Left ventricle myocardium inferior (tissue), 1 donor: ENCODE measurements around the gene SH3PXD2A. TPM values are rescaled to one million over a fixed set of nuclear protein-coding genes. Genes with fewer than 3 reads are reported as not detected.
A peak's percentile ranks its signal among the peaks of the same experiment; 100 is the strongest.

Experiments used
- DNase-seq: peaks from one replicate; pipeline ENCODE4 v3.0.0-alpha.2; 2020
- H3K27ac ChIP-seq: fragments of 200-600 bp; replicated peaks from 2 replicates; pipeline ENCODE4 v1.8.0; 2021
- H3K27me3 ChIP-seq: fragments of 200-600 bp; 2 replicates; pipeline ENCODE4 v1.8.0; 2021; ENCODE audit warnings: low read depth
- H3K36me3 ChIP-seq: fragments of 200-600 bp; 2 replicates; pipeline ENCODE4 v1.8.0; 2021
- H3K4me1 ChIP-seq: fragments of 200-600 bp; 2 replicates; pipeline ENCODE4 v1.8.0; 2021
- H3K4me3 ChIP-seq: fragments of 200-600 bp; 2 replicates; pipeline ENCODE4 v1.8.0; 2021; ENCODE audit warnings: mild to moderate bottlenecking, moderate library complexity
- H3K9me3 ChIP-seq: fragments of 200-600 bp; replicated peaks from 2 replicates; pipeline ENCODE4 v1.8.0; 2021
- CTCF ChIP-seq: fragments of 200-600 bp; IDR thresholded peaks from 2 replicates; pipeline ENCODE4 v1.8.0; 2021; ENCODE audit warnings: antibody characterized with exemption, mild to moderate bottlenecking, borderline replicate concordance
- intact Hi-C: fragments of 100-400 bp; cut with micrococcal nuclease; formaldehyde crosslinking; loops from one replicate; pipeline ENCODE4 v1.11.0; 2022
- total RNA-seq: library from RNA; stranded (reverse); fragmentation: NEBNext Ultra II Directional; extraction: Animal tissue kit (Norgen Biotek cat#: 25700); gene quantifications from one replicate; pipeline ENCODE4 v1.2.1, GENCODE V29; 2021
- donor health status: DM: no; HTN: yes; CAD: no; lungs with severe emphysema.

SH3PXD2A gene
- total RNA-seq, 1 donor from 2014 or later, result 34.4 TPM

- DNase-seq, result peak; percentile 35
- peaks cover 72% of the 10 kb centered on the region for H3K4me1 ChIP-seq
These were observed 34.9 kb upstream of the SH3PXD2A start for GRCh38 chr10:103890194-103890658.

GRCh38 chr10:103889121-103889720, 33.8 kb upstream of the SH3PXD2A start:
- peaks cover 35% of the 10 kb centered on the region for H3K36me3 ChIP-seq
- no peak for DNase-seq
- H3K4me1 ChIP-seq, result peaks cover 71% of the 10 kb centered on the region
- H3K4me3 ChIP-seq, result no peak overlapping the region
- no peaks in the 10 kb centered on the region for H3K9me3 ChIP-seq
- H3K27me3 ChIP-seq, result no peaks in the 10 kb centered on the region
- TF ChIP-seq CTCF, result no peak
- intact Hi-C loops, result loop anchor here (10.0 kb wide), 2 partner anchors 76 to 236 kb away; partner anchors contain the start of genes SFR1 and SLK
- peak overlapping the region; percentile 90 for H3K27ac ChIP-seq

More at GRCh38 chr10:103890194-103890658, 34.9 kb upstream of the SH3PXD2A start:
- intact Hi-C loops, result no loop called here
- no peaks in the 10 kb centered on the region for H3K9me3 ChIP-seq
- H3K27ac ChIP-seq, result peak overlapping the region; percentile 90
- no peaks in the 10 kb centered on the region for H3K27me3 ChIP-seq
- no peak overlapping the region for H3K4me3 ChIP-seq
- TF ChIP-seq CTCF, result no peak
- H3K36me3 ChIP-seq, result peaks cover 33% of the 10 kb centered on the region

GRCh38 chr10:103888113-103888841, 32.9 kb upstream of the SH3PXD2A start:
- peak; percentile 50 for DNase-seq

GRCh38 chr10:103885617-103886016, 30.2 kb upstream of the SH3PXD2A start:
- Histone ChIP-seq H3K27me3 (no peaks in the 10 kb centered on the region), H3K9me3 (no peaks in the 10 kb centered on the region), H3K4me1 (peaks cover 63% of the 10 kb centered on the region), H3K27ac (peak overlapping the region; percentile 47), H3K4me3 (no peak overlapping the region), H3K36me3 (peaks cover 42% of the 10 kb centered on the region)
- no peak for TF ChIP-seq CTCF
- intact Hi-C loops, result loop anchor here (2.0 to 10.0 kb wide), 3 partner anchors 79 to 323 kb away; partner anchors contain the start of genes SFR1 and SLK
- DNase-seq, result no peak

More at GRCh38 chr10:103888113-103888841, 32.9 kb upstream of the SH3PXD2A start:
- H3K4me3 ChIP-seq, result no peak overlapping the region
- peak; percentile 81 for TF ChIP-seq CTCF
- intact Hi-C loops, result loop anchor here (10.0 kb wide), 2 partner anchors 77 to 237 kb away; partner anchors contain the start of genes SFR1 and SLK
- H3K9me3 ChIP-seq, result no peaks in the 10 kb centered on the region
- peaks cover 64% of the 10 kb centered on the region for H3K4me1 ChIP-seq
- peak overlapping the region; percentile 90 for H3K27ac ChIP-seq
- H3K36me3 ChIP-seq, result peaks cover 35% of the 10 kb centered on the region
- no peaks in the 10 kb centered on the region for H3K27me3 ChIP-seq

- H3K4me3 ChIP-seq, result no peak overlapping the region
- H3K9me3 ChIP-seq, result no peaks in the 10 kb centered on the region
- H3K4me1 ChIP-seq, result peaks cover 63% of the 10 kb centered on the region
- peaks cover 51% of the 10 kb centered on the region for H3K36me3 ChIP-seq
- H3K27ac ChIP-seq, result peak overlapping the region; percentile 47
- no peaks in the 10 kb centered on the region for H3K27me3 ChIP-seq
- DNase-seq, result no peak
- peak; percentile 81 for TF ChIP-seq CTCF
- intact Hi-C loops, result loop anchor here (10.0 kb wide), 2 partner anchors 80 to 240 kb away; partner anchors contain the start of genes SFR1 and SLK
These were observed 29.3 kb upstream of the SH3PXD2A start for GRCh38 chr10:103884681-103885139.
